Mesodermal cell (in vitro differentiated cells): ENCODE measurements around the gene C16orf74.
A peak's percentile ranks its signal among the peaks of the same experiment; 100 is the strongest.

Experiments
- H3K27ac ChIP-seq: 2 replicates; pipeline ENCODE4 v1.7.0; 2013; ENCODE audit warnings: mild to moderate bottlenecking, low read depth, low read length, moderate library complexity; ENCODE audit not compliant: severe bottlenecking
- H3K36me3 ChIP-seq: 2 replicates; pipeline ENCODE4 v1.7.1; 2013; ENCODE audit warnings: mild to moderate bottlenecking, low read length, moderate library complexity; ENCODE audit not compliant: control insufficient read depth, insufficient read depth
- H3K4me1 ChIP-seq: one replicate; pipeline ENCODE4 v1.7.1; 2013; ENCODE audit warnings: mild to moderate bottlenecking, low read length; ENCODE audit not compliant: insufficient read depth, control insufficient read depth, poor library complexity, severe bottlenecking
- H3K4me3 ChIP-seq: 2 replicates; pipeline ENCODE4 v1.7.0; 2013; ENCODE audit warnings: low read length, control low read depth, mild to moderate bottlenecking; ENCODE audit not compliant: insufficient read depth, poor library complexity, severe bottlenecking; ENCODE audit errors: extremely low read depth
- H3K9me3 ChIP-seq: 2 replicates; pipeline ENCODE4 v1.7.1; 2013; ENCODE audit warnings: mild to moderate bottlenecking, low read length, moderate library complexity; ENCODE audit not compliant: control insufficient read depth
- WGBS, 2 experiments: methylation state at CpG; one replicate each; pipeline ENCODE4 v1.1.5; 2013; ENCODE audit warnings: missing lambda C conversion rate in 2 of 2; ENCODE audit not compliant: insufficient coverage in 2 of 2; 5-methylcytosine and 5-hydroxymethylcytosine counted together

The C16orf74 gene

DNA sequence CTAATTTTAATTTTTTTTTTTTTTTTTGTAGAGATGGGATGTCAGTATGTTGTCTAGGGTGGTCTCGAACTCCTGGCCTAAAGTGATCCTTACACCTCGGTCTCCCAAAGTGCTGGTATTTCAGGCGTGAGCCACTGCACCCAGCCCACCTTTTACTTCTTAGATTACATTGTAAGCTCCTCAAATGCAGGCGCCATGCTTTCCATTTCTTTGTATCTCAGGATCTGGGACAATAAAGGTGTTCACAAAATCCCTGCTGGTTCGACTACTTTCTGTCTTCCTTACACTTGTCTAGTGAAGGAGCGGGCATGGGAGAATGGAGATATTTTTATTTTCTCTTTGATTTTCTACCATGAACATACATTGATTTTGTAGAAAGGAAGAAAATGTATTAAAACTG is 23.2 kb upstream of the C16orf74 start:
- WGBS, 2 experiments = 89% methylated on average over 2 of the region's 6 CpGs; no CpG with 5 or more reads in 1 of the 2 experiments
- Histone ChIP-seq H3K36me3 (peaks cover 36% of the 10 kb centered on the region), H3K4me1 (no peaks in the 10 kb centered on the region), H3K4me3 (no peak overlapping the region), H3K27ac (no peak overlapping the region), H3K9me3 (no peaks in the 10 kb centered on the region)

- WGBS, 2 experiments = 92 to 100% methylated on average over 2 to 4 of the region's 6 CpGs
- Histone ChIP-seq H3K9me3 (no peaks in the 10 kb centered on the region), H3K36me3 (peaks cover 25% of the 10 kb centered on the region), H3K4me3 (no peak overlapping the region), H3K27ac (no peak overlapping the region), H3K4me1 (peaks cover 6% of the 10 kb centered on the region)
Measured at GRCh38 chr16:85773044-85773443, 22.1 kb upstream of the C16orf74 start.

DNA sequence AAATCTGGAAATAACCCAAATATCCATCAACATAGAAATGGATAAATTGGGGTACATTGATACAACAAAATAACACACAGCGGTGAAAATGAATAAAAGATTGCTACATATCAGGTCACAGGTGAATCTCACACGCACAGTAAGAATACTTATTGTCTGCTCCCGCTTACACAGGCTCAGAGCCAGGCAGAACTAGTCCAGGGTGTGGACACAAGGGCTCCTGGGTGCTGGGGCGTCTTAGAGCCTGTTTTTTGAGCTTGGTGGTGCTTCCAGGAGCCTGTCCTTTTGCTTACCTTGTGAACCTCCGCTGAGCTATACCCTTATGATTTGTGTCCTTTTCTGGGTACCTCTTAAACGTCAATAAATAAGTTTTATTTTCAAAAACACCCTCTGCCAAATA is 19.8 kb upstream of the C16orf74 start:
- WGBS, 2 experiments = 96% methylated on average over 4 to 6 of the region's 6 CpGs
- Histone ChIP-seq H3K4me1 (peaks cover 11% of the 10 kb centered on the region), H3K9me3 (no peaks in the 10 kb centered on the region), H3K36me3 (peaks cover 8% of the 10 kb centered on the region), H3K27ac (no peak overlapping the region), H3K4me3 (no peak overlapping the region)

GRCh38 chr16:85768199-85768598 is 17.3 kb upstream of the C16orf74 start:
- Histone ChIP-seq H3K9me3 (no peaks in the 10 kb centered on the region), H3K27ac (peak overlapping the region; percentile 49), H3K4me3 (no peak overlapping the region), H3K36me3 (peaks cover 4% of the 10 kb centered on the region), H3K4me1 (peaks cover 11% of the 10 kb centered on the region)
- WGBS, 2 experiments = 18 to 51% methylated on average over 1 to 2 of the region's 2 CpGs

GRCh38 chr16:85767531-85767930 is 16.6 kb upstream of the C16orf74 start:
- H3K9me3 ChIP-seq = no peaks in the 10 kb centered on the region
- peaks cover 4% of the 10 kb centered on the region for H3K36me3 ChIP-seq
- 74 to 80% methylated on average over 1 to 8 of the region's 8 CpGs for WGBS, 2 experiments
- peaks cover 11% of the 10 kb centered on the region for H3K4me1 ChIP-seq
- peak overlapping the region; percentile 49 for H3K27ac ChIP-seq
- H3K4me3 ChIP-seq = no peak overlapping the region

GRCh38 chr16:85765767-85766166 is 14.9 kb upstream of the C16orf74 start:
- Histone ChIP-seq H3K27ac (no peak overlapping the region), H3K36me3 (no peaks in the 10 kb centered on the region), H3K4me1 (peaks cover 11% of the 10 kb centered on the region), H3K4me3 (no peak overlapping the region), H3K9me3 (no peaks in the 10 kb centered on the region)
- WGBS, 2 experiments = 79 to 83% methylated on average over 7 of the region's 8 CpGs

DNA sequence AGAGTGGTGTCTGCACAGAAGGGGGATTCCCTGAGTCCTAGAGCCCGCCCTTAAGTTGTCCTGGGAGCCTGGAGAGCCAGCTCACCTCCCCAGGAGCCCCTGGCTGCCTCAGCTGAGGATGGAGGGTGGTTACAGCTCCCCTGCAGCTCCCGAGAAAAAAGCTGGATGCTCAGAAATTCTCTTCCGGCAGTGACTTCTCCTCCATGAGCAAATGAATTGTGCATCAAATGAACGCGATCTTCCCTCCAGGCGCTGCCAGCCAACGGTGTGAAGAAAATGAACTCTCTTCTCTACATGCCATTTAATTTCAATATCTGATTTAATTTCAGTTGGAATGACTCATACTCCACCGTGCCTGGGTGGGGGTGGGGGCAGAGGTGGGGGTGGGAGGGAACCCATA is 14.3 kb upstream of the C16orf74 start:
- H3K4me3 ChIP-seq = no peak overlapping the region
- WGBS, 2 experiments = 77 to 83% methylated on average over 1 to 7 of the region's 8 CpGs
- peaks cover 11% of the 10 kb centered on the region for H3K4me1 ChIP-seq
- no peaks in the 10 kb centered on the region for H3K36me3 ChIP-seq
- H3K9me3 ChIP-seq = no peaks in the 10 kb centered on the region
- H3K27ac ChIP-seq = no peak overlapping the region

DNA sequence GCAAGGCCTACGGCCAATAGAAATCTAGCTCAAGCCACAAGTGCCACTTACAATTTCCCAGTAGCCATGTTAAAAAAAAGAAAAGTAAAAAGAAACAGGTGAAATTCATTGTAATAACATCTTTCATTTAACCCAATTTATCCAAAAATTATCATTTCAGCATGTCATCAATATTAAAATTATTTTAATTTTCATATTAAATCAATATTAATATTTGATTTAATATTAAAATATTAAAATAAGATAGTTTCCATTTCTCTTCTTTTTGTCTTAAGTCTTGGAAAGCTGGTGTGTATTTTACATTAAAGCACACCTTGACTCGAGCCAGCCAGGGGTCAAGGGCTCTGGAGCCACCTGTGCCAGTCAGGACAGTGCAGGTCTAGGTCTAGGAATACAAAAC is 12.7 kb upstream of the C16orf74 start:
- H3K36me3 ChIP-seq = no peaks in the 10 kb centered on the region
- no peak overlapping the region for H3K4me3 ChIP-seq
- no peak overlapping the region for H3K27ac ChIP-seq
- H3K9me3 ChIP-seq = no peaks in the 10 kb centered on the region
- WGBS, 2 experiments = 80 to 100% methylated on average over 1 of the region's 2 CpGs
- peaks cover 11% of the 10 kb centered on the region for H3K4me1 ChIP-seq

- no peak overlapping the region for H3K4me3 ChIP-seq
- 88 to 90% methylated on average over 12 of the region's 12 CpGs for WGBS, 2 experiments
- H3K36me3 ChIP-seq = no peaks in the 10 kb centered on the region
- no peak overlapping the region for H3K27ac ChIP-seq
- H3K9me3 ChIP-seq = no peaks in the 10 kb centered on the region
- peaks cover 5% of the 10 kb centered on the region for H3K4me1 ChIP-seq
Measured at GRCh38 chr16:85762970-85763369, 12.1 kb upstream of the C16orf74 start.

GRCh38 chr16:85761861-85762260 is 11.0 kb upstream of the C16orf74 start:
- H3K4me1 ChIP-seq = no peaks in the 10 kb centered on the region
- no peaks in the 10 kb centered on the region for H3K36me3 ChIP-seq
- WGBS, 2 experiments = 82 to 88% methylated on average over 3 to 5 of the region's 6 CpGs
- H3K9me3 ChIP-seq = no peaks in the 10 kb centered on the region
- no peak overlapping the region for H3K27ac ChIP-seq
- H3K4me3 ChIP-seq = no peak overlapping the region

GRCh38 chr16:85759631-85760419 is 8.9 kb upstream of the C16orf74 start:
- Histone ChIP-seq H3K27ac (no peak overlapping the region), H3K4me1 (no peaks in the 10 kb centered on the region), H3K9me3 (no peaks in the 10 kb centered on the region), H3K36me3 (no peaks in the 10 kb centered on the region), H3K4me3 (no peak overlapping the region)
- 79 to 83% methylated on average over 17 to 20 of the region's 20 CpGs for WGBS, 2 experiments
